ENCODE results near the gene PTH1R. TPM values are rescaled to one million over a fixed set of nuclear protein-coding genes. Genes with fewer than 3 reads are reported as not detected.
A peak's percentile ranks its signal among the peaks of the same experiment; 100 is the strongest.

The PTH1R gene
- polyA plus RNA-seq, 2 of the 4 experiments (the other 2 are of a cell fraction): 0.45 to 0.53 TPM

DNA sequence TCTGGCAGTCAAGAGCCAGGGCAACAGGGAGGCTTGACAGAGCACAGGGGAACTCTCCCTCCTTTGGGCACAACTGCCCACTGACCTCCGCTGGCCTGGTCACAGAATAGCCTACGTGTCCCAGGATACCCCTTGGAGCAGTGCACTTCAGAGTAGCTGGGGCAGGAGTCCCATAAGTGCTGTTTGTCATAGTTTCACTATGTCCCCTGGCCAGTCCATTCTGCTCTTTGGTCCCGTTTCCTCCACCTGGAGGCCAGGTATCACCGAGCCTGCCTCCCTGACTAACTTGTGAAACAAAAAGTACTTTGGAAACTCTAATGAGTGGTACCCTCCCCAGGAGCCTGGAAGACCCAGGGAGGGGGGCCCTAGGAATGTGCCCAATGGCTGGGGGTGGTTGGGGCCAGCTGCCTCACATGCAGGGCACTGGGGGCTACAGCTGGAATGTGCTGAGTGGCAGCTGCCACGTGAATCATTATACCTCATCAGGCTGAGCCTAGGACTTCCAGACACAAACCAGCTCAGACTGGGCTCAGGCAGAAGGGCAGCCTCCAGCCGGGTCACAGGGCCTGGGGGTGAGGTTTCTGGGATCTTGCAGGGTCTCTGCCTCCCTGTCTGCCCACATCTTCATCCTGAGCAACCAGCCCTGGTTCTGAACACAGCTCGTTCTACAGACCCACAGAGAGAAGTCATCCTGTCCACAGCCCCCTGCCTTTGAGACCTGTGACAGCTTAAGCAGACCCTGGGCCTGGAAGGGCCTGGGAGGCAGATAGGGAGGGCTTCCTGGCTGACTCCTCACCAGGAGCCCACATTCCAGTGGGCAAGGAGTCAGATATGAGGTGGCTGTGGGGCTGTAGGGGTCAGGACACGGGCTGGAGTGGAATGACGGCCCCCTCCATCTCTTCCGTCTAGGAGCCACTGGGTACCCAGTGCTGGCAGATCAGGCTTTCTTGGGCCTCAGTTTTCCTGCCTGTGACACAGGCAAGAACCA lies 914 bp upstream of the PTH1R start:
- no peak overlapping the region for H3K4me3 ChIP-seq
- ATAC-seq (no peak), DNase-seq (ENCODE audit: low read depth in 1 of 2, low spot score in 1 of 2) (no peak), FAIRE-seq (no peak)
- 94% methylated on average over 6 of the region's 10 CpGs for WGBS (ENCODE audit: missing lambda C conversion rate)
- ChIA-PET POLR2A (interaction anchor here (0.5 kb wide), 1 partner anchor 335 kb away, joined by 4 read pairs; no protein-coding TSS in a partner anchor), CTCF (interaction anchor here (0.9 to 7.4 kb wide), 2 partner anchors 9 to 15 kb away, joined by 3 to 45 read pairs; no protein-coding TSS in a partner anchor)
- H3K4me2 ChIP-seq: no peak overlapping the region
- TF ChIP-seq NFE2L2 (conservative IDR thresholded peaks at IDR 0.05; ENCODE audit: low read length) (no peak), EHF (CRISPR knock-in tag; IDR thresholded peaks at IDR 0.05) (no peak), JUNB (IDR thresholded peaks at IDR 0.05) (no peak), RNF2 (IDR thresholded peaks at IDR 0.05; ENCODE audit: borderline replicate concordance, low read depth) (no peak), RFX5 (IDR thresholded peaks at IDR 0.05) (no peak)
- no peaks in the 10 kb centered on the region for H3K9me3 ChIP-seq
- no peak overlapping the region for H3K27ac ChIP-seq
- peaks cover 21% of the 10 kb centered on the region for H3K4me1 ChIP-seq

DNA sequence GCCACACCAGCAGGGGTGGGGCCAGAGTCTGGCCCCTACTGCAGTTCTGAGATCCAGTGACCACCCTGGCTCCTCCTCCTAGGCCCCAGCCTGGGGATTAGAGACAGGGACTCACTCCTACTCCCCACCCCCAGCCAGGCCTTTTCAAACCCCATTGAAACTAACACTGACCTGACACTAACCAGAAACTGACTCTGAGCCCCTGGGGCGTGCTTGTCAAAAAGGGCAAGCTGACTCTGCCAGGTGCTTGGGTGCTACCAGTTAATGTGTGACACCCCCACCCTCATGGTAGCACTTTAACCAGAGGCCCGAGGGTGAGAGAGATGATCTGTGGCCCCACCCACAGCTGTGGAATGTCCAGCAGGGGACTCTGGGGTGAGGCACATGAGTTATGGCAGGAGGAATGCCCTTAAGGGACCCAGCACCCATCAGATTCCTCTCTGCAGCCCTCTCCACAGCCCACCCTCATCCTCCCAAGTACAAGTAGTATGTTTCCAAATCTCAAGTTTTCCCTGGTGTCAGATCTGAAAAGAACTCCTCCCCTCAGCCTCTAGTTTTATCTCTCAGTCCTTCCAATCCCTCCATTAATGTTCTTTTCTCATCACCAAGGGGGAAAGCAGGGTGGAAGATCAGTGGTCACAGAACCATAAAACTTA lies 1.4 kb downstream of the PTH1R start:
- FAIRE-seq (no peak), ATAC-seq (peak in 1 of 2 experiments; percentile 63; a peak in 3 of 6 replicates), DNase-seq (ENCODE audit: low read depth in 1 of 2, low spot score in 1 of 2) (peak in 1 of 2 experiments; percentile 31)
- TF ChIP-seq POLR2AphosphoS2 (conservative IDR thresholded peaks at IDR 0.05; ENCODE audit: low read length): no peak
- no peak for TF ChIP-seq HOXA7 (CRISPR knock-in tag; IDR thresholded peaks at IDR 0.05)
- TF ChIP-seq PHF8 (IDR thresholded peaks at IDR 0.05; ENCODE audit: borderline replicate concordance, low read depth): no peak
- TF ChIP-seq, protein P1, sequence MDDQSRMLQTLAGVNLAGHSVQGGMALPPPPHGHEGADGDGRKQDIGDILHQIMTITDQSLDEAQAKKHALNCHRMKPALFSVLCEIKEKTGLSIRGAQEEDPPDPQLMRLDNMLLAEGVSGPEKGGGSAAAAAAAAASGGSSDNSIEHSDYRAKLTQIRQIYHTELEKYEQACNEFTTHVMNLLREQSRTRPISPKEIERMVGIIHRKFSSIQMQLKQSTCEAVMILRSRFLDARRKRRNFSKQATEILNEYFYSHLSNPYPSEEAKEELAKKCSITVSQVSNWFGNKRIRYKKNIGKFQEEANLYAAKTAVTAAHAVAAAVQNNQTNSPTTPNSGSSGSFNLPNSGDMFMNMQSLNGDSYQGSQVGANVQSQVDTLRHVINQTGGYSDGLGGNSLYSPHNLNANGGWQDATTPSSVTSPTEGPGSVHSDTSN (IDR thresholded peaks at IDR 0.05): no peak
- TF ChIP-seq ZFP36 (IDR thresholded peaks at IDR 0.05; ENCODE audit: borderline replicate concordance, partially characterized antibody): no peak
- TF ChIP-seq POLR2A (IDR thresholded peaks at IDR 0.05; ENCODE audit: low read length): no peak
- TF ChIP-seq CHD4 (IDR thresholded peaks at IDR 0.05; ENCODE audit: borderline replicate concordance): no peak
- TF ChIP-seq JUNB (IDR thresholded peaks at IDR 0.05): no peak
- TF ChIP-seq, protein P2, sequence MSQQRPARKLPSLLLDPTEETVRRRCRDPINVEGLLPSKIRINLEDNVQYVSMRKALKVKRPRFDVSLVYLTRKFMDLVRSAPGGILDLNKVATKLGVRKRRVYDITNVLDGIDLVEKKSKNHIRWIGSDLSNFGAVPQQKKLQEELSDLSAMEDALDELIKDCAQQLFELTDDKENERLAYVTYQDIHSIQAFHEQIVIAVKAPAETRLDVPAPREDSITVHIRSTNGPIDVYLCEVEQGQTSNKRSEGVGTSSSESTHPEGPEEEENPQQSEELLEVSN (IDR thresholded peaks at IDR 0.05; ENCODE audit: borderline replicate concordance, low read depth): no peak
- no peak for TF ChIP-seq MYC (IDR thresholded peaks at IDR 0.05; ENCODE audit: borderline replicate concordance, low read length)
- no peak for TF ChIP-seq CBX2 (IDR thresholded peaks at IDR 0.05; ENCODE audit: borderline replicate concordance, low read depth)
- TF ChIP-seq MAFK (IDR thresholded peaks at IDR 0.05; ENCODE audit: partially characterized antibody): no peak
- TF ChIP-seq, protein P3, sequence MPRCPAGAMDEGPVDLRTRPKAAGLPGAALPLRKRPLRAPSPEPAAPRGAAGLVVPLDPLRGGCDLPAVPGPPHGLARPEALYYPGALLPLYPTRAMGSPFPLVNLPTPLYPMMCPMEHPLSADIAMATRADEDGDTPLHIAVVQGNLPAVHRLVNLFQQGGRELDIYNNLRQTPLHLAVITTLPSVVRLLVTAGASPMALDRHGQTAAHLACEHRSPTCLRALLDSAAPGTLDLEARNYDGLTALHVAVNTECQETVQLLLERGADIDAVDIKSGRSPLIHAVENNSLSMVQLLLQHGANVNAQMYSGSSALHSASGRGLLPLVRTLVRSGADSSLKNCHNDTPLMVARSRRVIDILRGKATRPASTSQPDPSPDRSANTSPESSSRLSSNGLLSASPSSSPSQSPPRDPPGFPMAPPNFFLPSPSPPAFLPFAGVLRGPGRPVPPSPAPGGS (IDR thresholded peaks at IDR 0.05): no peak
- TF ChIP-seq GATA3 (IDR thresholded peaks at IDR 0.05; ENCODE audit: borderline replicate concordance): no peak
- TF ChIP-seq NFE2L2 (conservative IDR thresholded peaks at IDR 0.05; ENCODE audit: low read length): no peak
- TF ChIP-seq ZC3H11A (IDR thresholded peaks at IDR 0.05): no peak
- TF ChIP-seq NR3C1 (IDR thresholded peaks at IDR 0.05): no peak
- WGBS (ENCODE audit: missing lambda C conversion rate): 31% methylated on average over 2 of the region's 2 CpGs
- peaks cover 21% of the 10 kb centered on the region for H3K4me1 ChIP-seq
- H3K4me3 ChIP-seq: no peak overlapping the region
- ChIA-PET CTCF (interaction anchor here (7.4 kb wide), 1 partner anchor 12 kb away, joined by 45 read pairs; no protein-coding TSS in a partner anchor), POLR2A (no interaction called here)
- H3K4me2 ChIP-seq: peak overlapping the region; percentile 48
- H3K27ac ChIP-seq: peak overlapping the region; percentile 38 to 67; a peak in 4 of 6 replicates
- no peaks in the 10 kb centered on the region for H3K9me3 ChIP-seq
